Kasumi-1 (cell line): ENCODE measurements around the gene PLCD1.
"Not testable (repeated sequence)": the region's sequence is repeated elsewhere in the genome, so short reads cannot be mapped to it uniquely, and the experiment has no call there.

Experiments used
- DNase-seq, 2 experiments: peaks; one replicate each; lab custom pipeline; 2025; lab: John Stamatoyannopoulos, UW

Gene PLCD1

DNA sequence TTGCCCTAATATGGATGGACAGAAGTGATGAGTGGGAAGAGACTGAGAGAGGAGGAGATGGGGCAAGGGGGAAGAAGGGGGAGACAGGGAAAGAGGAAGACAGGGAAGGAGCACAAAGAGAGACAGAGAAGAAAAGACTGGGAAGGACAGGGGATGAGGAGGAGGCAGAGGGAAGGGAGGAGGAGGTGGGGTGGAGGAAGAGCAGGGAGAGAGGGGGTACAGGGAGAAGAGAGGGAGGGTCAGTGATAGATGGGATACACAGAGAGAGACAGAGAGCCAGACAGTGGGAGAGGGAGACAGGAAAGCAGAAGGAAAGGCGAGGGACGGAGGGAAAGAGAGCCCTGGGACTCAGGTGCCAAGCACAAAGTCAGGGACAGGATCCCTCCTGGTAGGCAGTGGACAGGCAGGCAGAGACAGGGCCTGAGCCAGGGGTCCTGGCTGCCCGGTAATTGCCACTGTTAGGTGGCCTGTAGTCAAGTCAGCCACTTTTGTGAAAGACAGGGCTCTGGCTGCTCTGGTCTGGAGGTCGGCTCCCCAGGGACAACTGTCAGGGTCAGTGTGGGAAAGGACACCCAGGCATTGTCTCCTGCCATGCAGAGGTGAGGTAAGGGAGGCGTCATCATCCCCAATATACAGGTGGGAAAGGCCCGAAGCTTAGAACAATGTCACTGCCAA, 29.1 kb downstream of the PLCD1 start:
- no peak for DNase-seq

DNA sequence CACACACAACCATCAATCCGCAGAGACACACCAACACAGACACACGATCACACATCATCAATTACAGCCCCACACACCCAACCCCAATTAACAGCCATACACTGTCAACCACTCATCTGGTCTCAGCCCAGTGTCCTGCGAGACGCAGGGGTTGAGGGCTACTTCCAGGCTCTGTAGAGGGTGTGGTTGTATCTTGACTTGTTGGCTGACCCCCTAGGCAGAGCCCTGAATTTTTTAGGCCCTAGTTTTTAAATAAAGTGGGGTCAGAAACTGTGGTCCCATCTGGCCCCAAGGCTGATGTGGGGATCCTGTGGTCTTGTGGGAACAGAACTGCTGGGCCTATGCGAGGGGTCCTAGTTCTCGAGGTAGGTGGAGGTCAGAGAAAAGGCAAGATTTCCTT, 29.6 kb downstream of the PLCD1 start:
- DNase-seq = no peak

GRCh38 chr3:37997791-37998370, 31.6 kb downstream of the PLCD1 start:
- no peak for DNase-seq

DNA sequence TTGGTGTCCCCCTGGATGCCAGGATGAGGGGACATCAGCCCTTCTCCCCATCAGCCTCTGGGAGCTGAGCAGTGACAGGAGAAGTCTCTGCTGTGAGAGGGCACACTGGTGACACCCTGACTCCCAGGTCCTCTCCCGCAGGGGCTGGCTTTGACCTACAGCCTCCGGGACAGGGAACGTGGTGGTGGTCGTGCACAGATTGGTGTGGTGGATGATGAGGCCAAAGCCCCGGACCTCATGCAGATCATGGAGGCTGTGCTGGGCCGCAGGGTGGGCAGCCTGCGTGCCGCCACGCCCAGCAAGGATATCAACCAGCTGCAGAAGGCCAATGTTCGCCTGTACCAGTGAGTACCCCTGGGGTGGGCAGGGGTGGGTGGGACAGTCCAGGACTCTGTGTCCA, 32.1 kb downstream of the PLCD1 start:
- no peak for DNase-seq

GRCh38 chr3:37996785-37997301, 32.6 kb downstream of the PLCD1 start:
- DNase-seq = peak; percentile 81 to 90

DNA sequence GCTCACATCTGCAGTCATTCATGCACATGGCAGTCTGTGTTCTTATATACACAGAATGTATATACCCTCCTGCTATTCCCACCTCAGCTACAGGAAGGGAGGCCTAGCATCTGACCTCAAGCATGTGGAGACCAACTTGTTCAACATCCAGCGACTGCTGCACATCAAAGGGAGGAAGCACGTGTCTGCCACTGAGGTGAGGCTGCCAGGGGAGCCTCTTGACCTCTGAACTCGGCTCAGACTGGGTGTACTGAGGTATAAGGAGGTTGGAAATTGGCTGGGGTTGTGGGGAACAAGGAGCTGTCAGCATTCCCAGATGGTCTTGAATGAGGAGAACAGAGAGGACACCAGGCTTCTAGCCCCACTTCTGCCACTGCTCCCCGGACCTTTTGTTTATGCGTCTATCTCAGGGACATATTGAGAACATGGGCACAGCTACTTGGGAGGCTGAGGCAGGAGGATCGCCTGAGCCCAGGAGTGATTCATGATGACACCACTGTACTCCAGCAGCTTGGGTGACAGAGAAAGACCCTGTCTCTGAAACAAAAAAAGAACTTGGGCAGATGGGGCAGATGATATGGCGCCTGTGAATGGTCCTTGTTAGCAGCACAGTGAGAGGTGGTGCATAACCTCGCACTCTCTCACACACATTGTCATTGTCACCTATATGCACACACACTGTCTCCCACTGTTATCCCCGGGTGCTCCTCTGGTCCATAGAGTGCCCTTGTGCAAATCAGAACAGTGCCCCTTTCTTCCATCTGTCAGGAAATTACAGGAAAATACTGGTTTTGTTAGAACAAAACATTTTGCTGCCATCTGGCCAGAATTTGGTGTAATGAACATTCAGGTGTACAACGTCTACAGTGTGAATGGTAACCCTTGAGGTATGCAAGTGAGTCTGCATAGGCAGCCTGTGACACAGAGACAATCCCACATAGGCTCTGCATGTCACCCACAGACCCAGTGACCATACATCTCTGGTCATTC, 33.5 kb downstream of the PLCD1 start:
- no peak for DNase-seq

GRCh38 chr3:37994639-37994972, 34.8 kb downstream of the PLCD1 start:
- DNase-seq = peak in 1 of 2 experiments; percentile 32

GRCh38 chr3:37993820-37994638, 35.4 kb downstream of the PLCD1 start:
- DNase-seq = peak; percentile 79 to 86

GRCh38 chr3:37993460-37993819, 36.0 kb downstream of the PLCD1 start:
- no peak for DNase-seq

GRCh38 chr3:37993067-37993455, 36.4 kb downstream of the PLCD1 start:
- no peak for DNase-seq

DNA sequence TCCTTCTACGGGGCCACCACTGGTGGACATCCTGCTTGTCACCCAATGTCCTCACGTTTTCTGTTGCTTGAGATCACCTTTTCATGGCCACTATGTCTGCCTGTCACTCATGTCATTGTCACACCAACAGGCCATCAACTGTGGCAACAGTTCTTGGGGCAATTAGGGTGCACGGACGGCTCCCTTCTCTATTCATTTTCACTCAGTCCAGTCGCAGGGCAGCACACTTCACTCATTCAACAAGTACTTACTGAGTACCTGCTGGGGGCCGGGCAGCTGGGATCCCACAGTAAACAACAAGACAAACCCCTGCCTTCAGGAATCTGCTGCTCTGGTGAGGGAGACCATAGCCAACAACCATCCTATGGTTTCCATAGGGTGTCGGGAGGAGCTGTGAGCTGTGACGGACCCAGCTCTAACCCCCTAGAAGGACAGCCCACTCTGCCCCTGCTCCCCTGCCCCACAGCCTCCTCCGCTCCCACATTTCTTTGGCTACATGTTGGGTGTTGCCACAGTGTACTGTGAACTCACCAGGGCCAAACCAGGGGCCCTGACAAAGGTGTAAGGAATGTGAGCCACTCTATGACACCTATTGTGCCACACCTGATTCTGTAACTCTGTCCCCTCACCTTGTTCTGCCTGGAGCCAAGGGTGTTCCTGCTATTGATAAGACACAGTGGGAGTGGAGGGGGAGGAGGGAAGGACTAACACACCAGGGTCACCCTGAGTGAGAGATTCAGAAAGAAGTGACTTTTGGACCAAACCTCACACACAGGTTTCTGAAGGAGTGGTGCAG, 37.0 kb downstream of the PLCD1 start:
- no peak for DNase-seq

GRCh38 chr3:37991823-37992222, 37.6 kb downstream of the PLCD1 start:
- DNase-seq = no peak

GRCh38 chr3:37991109-37991508, 38.3 kb downstream of the PLCD1 start:
- no peak for DNase-seq

GRCh38 chr3:37990527-37990926, 38.9 kb downstream of the PLCD1 start, which contains the start of gene VILL:
Gene VILL, plus strand, starts transcription at chr3:37990786. Its CDS starts 2,887 bp downstream, at chr3:37993673.
- no peak for DNase-seq

DNA sequence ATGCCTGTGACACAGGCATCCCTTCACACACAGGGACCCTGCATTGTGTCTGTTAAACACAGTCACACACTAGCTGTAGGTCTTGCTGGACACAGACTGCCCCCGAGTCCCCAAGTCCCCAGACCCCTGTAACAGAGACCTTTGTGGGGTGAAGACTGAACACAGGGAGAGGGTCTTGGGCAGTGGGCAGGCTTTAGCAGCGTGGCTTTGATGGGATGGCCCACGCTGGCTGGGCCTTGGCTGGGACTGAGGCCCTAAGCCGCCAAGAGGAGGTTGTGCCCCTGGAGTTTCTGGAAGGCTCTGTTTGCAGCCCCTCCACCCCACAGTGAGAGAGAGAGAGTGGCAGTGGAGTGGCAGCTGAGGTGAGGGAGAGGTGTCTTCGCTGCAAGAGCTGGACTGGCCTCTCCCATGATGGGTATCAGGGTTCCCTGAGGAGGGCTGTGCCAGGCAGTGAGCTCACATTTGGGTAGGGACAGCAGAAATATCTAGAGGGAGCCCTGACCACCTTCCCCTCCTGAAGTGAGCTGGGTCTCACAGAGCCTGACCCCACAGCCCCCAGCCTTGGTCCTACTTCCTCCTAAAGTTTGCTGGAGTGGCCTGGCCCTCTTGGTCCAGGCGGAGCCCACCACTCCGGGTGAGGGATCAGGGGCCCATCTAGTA, 39.5 kb downstream of the PLCD1 start:
- DNase-seq = no peak

GRCh38 chr3:37988931-37989525, 40.4 kb downstream of the PLCD1 start:
- no peak for DNase-seq

DNA sequence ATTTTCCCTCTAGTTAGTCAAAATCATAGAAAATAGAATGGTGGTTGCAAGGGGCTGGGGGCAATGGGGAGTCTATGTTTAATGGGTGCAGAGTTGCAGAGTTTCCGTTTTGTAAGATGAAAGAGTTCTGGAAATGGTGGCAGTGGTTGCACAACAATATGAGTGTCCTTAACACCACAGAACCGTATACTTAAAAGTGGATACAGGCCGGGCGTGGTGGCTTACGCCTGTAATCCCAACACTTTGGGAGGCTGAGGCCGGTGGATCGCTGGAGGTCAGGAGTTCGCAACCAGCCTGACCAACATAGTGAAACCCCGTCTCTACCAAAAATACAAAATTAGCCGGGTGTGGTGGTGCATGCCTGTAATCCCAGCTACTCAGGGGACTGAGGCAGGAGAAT, 41.1 kb downstream of the PLCD1 start:
- not testable (repeated sequence) for DNase-seq

DNA sequence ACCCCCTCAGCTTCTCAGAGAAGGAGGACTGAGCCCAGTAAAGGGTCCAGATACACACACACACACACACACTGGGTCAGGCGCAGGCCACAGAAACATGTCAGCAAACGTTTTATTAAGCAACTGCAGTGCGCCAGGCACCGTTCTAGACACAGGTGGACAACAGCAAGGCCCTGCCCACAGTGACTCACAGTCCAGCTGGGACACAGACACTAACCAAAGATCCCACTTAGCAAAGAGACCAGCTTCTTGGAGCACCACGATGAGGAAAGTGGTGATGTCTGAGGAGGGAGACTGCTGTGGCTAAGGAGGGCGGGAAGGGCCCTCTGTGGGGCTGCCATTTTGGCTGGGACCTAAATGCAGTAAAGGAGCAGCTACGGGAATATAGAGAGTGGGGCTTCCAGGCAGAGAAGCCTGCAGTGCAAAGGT, 41.7 kb downstream of the PLCD1 start:
- no peak for DNase-seq

- no peak for DNase-seq
These were observed 42.1 kb downstream of the PLCD1 start for GRCh38 chr3:37987315-37987697.
